ENCODE data around the gene HES1.

- TF ChIP-seq STAT1 (IDR thresholded peaks at IDR 0.05; ENCODE audit: unreplicated experiment), result no peak
- TF ChIP-seq, protein P1, sequence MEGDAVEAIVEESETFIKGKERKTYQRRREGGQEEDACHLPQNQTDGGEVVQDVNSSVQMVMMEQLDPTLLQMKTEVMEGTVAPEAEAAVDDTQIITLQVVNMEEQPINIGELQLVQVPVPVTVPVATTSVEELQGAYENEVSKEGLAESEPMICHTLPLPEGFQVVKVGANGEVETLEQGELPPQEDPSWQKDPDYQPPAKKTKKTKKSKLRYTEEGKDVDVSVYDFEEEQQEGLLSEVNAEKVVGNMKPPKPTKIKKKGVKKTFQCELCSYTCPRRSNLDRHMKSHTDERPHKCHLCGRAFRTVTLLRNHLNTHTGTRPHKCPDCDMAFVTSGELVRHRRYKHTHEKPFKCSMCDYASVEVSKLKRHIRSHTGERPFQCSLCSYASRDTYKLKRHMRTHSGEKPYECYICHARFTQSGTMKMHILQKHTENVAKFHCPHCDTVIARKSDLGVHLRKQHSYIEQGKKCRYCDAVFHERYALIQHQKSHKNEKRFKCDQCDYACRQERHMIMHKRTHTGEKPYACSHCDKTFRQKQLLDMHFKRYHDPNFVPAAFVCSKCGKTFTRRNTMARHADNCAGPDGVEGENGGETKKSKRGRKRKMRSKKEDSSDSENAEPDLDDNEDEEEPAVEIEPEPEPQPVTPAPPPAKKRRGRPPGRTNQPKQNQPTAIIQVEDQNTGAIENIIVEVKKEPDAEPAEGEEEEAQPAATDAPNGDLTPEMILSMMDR (conservative IDR thresholded peaks at IDR 0.05; ENCODE audit: low read depth in 2 of 2), result no peak
- no peak for TF ChIP-seq CREB1 (CRISPR knock-in tag; IDR thresholded peaks at IDR 0.05; ENCODE audit: low read depth)
- TF ChIP-seq EZH2 (IDR thresholded peaks at IDR 0.05; ENCODE audit: low read depth, unreplicated experiment), result no peak
- TF ChIP-seq EZH2phosphoT487 (IDR thresholded peaks at IDR 0.05; ENCODE audit: unreplicated experiment), result no peak
- no peak for TF ChIP-seq POLR2AphosphoS5 (IDR thresholded peaks at IDR 0.05; ENCODE audit: low read depth)
- TF ChIP-seq JUNB (IDR thresholded peaks at IDR 0.05; ENCODE audit: unreplicated experiment), result no peak
- no peak for TF ChIP-seq ZNF114 (CRISPR knock-in tag; IDR thresholded peaks at IDR 0.05)
- no peak for TF ChIP-seq ZNF462 (CRISPR knock-in tag; IDR thresholded peaks at IDR 0.05)
- TF ChIP-seq NANOG (IDR thresholded peaks at IDR 0.05; ENCODE audit: borderline replicate concordance), result no peak
- TF ChIP-seq, protein P2, sequence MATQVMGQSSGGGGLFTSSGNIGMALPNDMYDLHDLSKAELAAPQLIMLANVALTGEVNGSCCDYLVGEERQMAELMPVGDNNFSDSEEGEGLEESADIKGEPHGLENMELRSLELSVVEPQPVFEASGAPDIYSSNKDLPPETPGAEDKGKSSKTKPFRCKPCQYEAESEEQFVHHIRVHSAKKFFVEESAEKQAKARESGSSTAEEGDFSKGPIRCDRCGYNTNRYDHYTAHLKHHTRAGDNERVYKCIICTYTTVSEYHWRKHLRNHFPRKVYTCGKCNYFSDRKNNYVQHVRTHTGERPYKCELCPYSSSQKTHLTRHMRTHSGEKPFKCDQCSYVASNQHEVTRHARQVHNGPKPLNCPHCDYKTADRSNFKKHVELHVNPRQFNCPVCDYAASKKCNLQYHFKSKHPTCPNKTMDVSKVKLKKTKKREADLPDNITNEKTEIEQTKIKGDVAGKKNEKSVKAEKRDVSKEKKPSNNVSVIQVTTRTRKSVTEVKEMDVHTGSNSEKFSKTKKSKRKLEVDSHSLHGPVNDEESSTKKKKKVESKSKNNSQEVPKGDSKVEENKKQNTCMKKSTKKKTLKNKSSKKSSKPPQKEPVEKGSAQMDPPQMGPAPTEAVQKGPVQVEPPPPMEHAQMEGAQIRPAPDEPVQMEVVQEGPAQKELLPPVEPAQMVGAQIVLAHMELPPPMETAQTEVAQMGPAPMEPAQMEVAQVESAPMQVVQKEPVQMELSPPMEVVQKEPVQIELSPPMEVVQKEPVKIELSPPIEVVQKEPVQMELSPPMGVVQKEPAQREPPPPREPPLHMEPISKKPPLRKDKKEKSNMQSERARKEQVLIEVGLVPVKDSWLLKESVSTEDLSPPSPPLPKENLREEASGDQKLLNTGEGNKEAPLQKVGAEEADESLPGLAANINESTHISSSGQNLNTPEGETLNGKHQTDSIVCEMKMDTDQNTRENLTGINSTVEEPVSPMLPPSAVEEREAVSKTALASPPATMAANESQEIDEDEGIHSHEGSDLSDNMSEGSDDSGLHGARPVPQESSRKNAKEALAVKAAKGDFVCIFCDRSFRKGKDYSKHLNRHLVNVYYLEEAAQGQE (IDR thresholded peaks at IDR 0.05; ENCODE audit: unreplicated experiment), result no peak
- no peak for TF ChIP-seq ETS1 (IDR thresholded peaks at IDR 0.05)
- no peak for TF ChIP-seq ZNF331 (CRISPR knock-in tag; IDR thresholded peaks at IDR 0.05; ENCODE audit: low read depth)
Measured at GRCh38 chr3:194130188-194130587, 5.8 kb upstream of the HES1 start.
